Mesenchymal stem cell (in vitro differentiated cells and primary cell): Measurements from ENCODE around the gene RIPPLY1.
"Not testable (repeated sequence)": the region's sequence is repeated elsewhere in the genome, so short reads cannot be mapped to it uniquely, and the experiment has no call there.

Experiments
- DNase-seq: peaks from one replicate; pipeline ENCODE4 v3.0.0-alpha.2; 2013
- H2AFZ ChIP-seq: one replicate; pipeline ENCODE4 v1.6.1; 2013; ENCODE audit warnings: low read depth, mild to moderate bottlenecking, control low read depth, inconsistent platforms, low read length, moderate library complexity
- H2AK5ac ChIP-seq: 2 replicates; pipeline ENCODE4 v1.6.1; 2013; ENCODE audit warnings: low read length, moderate library complexity, mild to moderate bottlenecking, inconsistent platforms; ENCODE audit not compliant: severe bottlenecking
- H2BK120ac ChIP-seq: one replicate; pipeline ENCODE4 v1.6.1; 2013; ENCODE audit warnings: low read depth, mild to moderate bottlenecking, inconsistent platforms, low read length, moderate library complexity
- H2BK12ac ChIP-seq, 2 experiments: one replicate each; pipeline ENCODE4 v1.6.1; 2013; ENCODE audit warnings: inconsistent platforms in 2 of 2, low read length in 2 of 2, mild to moderate bottlenecking in 2 of 2, moderate library complexity in 2 of 2, control low read depth in 1 of 2
- H2BK15ac ChIP-seq: one replicate; pipeline ENCODE4 v1.6.1; 2013; ENCODE audit warnings: mild to moderate bottlenecking, low read depth, inconsistent platforms; ENCODE audit not compliant: poor library complexity, severe bottlenecking
- H2BK5ac ChIP-seq: 2 replicates; pipeline ENCODE4 v1.6.1; 2013; ENCODE audit warnings: low read depth, mild to moderate bottlenecking, low read length, control low read depth, inconsistent platforms; ENCODE audit not compliant: poor library complexity, severe bottlenecking
- H3K14ac ChIP-seq, 2 experiments: one replicate each; pipeline ENCODE4 v1.6.1; 2013; ENCODE audit warnings: inconsistent platforms in 2 of 2, low read length in 2 of 2, control low read depth in 1 of 2, mild to moderate bottlenecking in 1 of 2, moderate library complexity in 1 of 2
- H3K18ac ChIP-seq, 2 experiments: one replicate each; pipeline ENCODE4 v1.6.1; 2013; ENCODE audit warnings: inconsistent platforms in 2 of 2, low read length in 2 of 2, control low read depth in 1 of 2, low read depth in 1 of 2, mild to moderate bottlenecking in 1 of 2
- H3K23ac ChIP-seq, 2 experiments: one replicate each; pipeline ENCODE4 v1.6.1; 2013; ENCODE audit warnings: inconsistent platforms in 2 of 2, low read length in 2 of 2, mild to moderate bottlenecking in 2 of 2, moderate library complexity in 2 of 2, control low read depth in 1 of 2
- H3K27ac ChIP-seq: 2 replicates; pipeline ENCODE4 v1.5.1; 2013; ENCODE audit warnings: mild to moderate bottlenecking, moderate library complexity, low read length, control low read depth, inconsistent platforms; ENCODE audit not compliant: poor library complexity, severe bottlenecking
- H3K27me3 ChIP-seq, 2 experiments: 2 replicates each; pipeline versions ENCODE4 v1.6.1 to v1.7.0; 2013; ENCODE audit warnings: low read length in 2 of 2, mild to moderate bottlenecking in 2 of 2, moderate library complexity in 2 of 2, control low read depth in 1 of 2, inconsistent platforms in 1 of 2; ENCODE audit not compliant: control insufficient read depth in 1 of 2, insufficient read depth in 1 of 2
- H3K36me3 ChIP-seq, 2 experiments: 2 replicates each; pipeline versions ENCODE4 v1.6.1 to v1.7.0; 2013; ENCODE audit warnings: low read length in 2 of 2, control low read depth in 1 of 2, inconsistent platforms in 1 of 2, low read depth in 1 of 2, mild to moderate bottlenecking in 1 of 2; ENCODE audit not compliant: insufficient read depth in 2 of 2, control insufficient read depth in 1 of 2
- H3K4ac ChIP-seq, 2 experiments: one replicate each; pipeline ENCODE4 v1.6.1; 2013; ENCODE audit warnings: inconsistent platforms in 2 of 2, low read length in 2 of 2, mild to moderate bottlenecking in 2 of 2, moderate library complexity in 2 of 2, control low read depth in 1 of 2, low read depth in 1 of 2
- H3K4me1 ChIP-seq: 2 replicates; pipeline ENCODE4 v1.6.1; 2013; ENCODE audit warnings: low read depth, low read length, control low read depth; ENCODE audit not compliant: control insufficient read depth, insufficient read depth
- H3K4me2 ChIP-seq: 2 replicates; pipeline ENCODE4 v1.6.1; 2013; ENCODE audit warnings: low read length, mild to moderate bottlenecking, inconsistent platforms; ENCODE audit not compliant: poor library complexity, severe bottlenecking
- H3K4me3 ChIP-seq, 2 experiments: 2 replicates each; pipeline versions ENCODE4 v1.5.1 to v1.7.0; 2013; ENCODE audit warnings: low read length in 2 of 2, mild to moderate bottlenecking in 2 of 2, control low read depth in 1 of 2, low read depth in 1 of 2; ENCODE audit not compliant: insufficient read depth in 1 of 2
- H3K79me1 ChIP-seq: replicated peaks from 2 replicates; pipeline ENCODE4 v1.6.1; 2013; ENCODE audit warnings: mild to moderate bottlenecking, control low read depth, low read length, inconsistent platforms; ENCODE audit not compliant: poor library complexity, severe bottlenecking
- H3K9ac ChIP-seq: 2 replicates; pipeline ENCODE4 v1.7.0; 2013; ENCODE audit warnings: mild to moderate bottlenecking, low read length, moderate library complexity
- H3K9me3 ChIP-seq: 2 replicates; pipeline ENCODE4 v1.7.0; 2013; ENCODE audit warnings: mild to moderate bottlenecking, low read length; ENCODE audit not compliant: control insufficient read depth
- H4K8ac ChIP-seq: one replicate; pipeline ENCODE4 v1.6.1; 2013; ENCODE audit warnings: inconsistent platforms, mild to moderate bottlenecking, low read length, moderate library complexity
- H4K91ac ChIP-seq: one replicate; pipeline ENCODE4 v1.6.1; 2013; ENCODE audit warnings: mild to moderate bottlenecking, low read length, inconsistent platforms
- WGBS: methylation state at CpG from one replicate; pipeline ENCODE4 v1.1.7; 2013; ENCODE audit warnings: mixed read lengths; 5-methylcytosine and 5-hydroxymethylcytosine counted together

RIPPLY1 gene

GRCh38 chrX:106889468-106889867, 13.7 kb downstream of the RIPPLY1 start:
- Histone ChIP-seq H3K36me3 (no peaks in the 10 kb centered on the region), H3K27me3 (peaks cover 0 to 47% of the 10 kb centered on the region in 2 experiments), H3K27ac (no peak overlapping the region), H3K79me1 (no peaks in the 10 kb centered on the region), H3K9me3 (peaks cover 6% of the 10 kb centered on the region), H4K91ac (no peak overlapping the region), H2AK5ac (no peak overlapping the region), H3K9ac (no peak overlapping the region), H3K4me3 (no peak overlapping the region), H3K4ac (no peak overlapping the region), H2BK5ac (no peak overlapping the region), H2BK120ac (no peak overlapping the region), H2AFZ (no peak overlapping the region), H3K4me2 (no peak overlapping the region), H3K18ac (no peak overlapping the region), H2BK12ac (no peak overlapping the region), H3K14ac (no peak overlapping the region), H3K23ac (no peak overlapping the region), H4K8ac (no peak overlapping the region), H2BK15ac (no peak overlapping the region), H3K4me1 (no peaks in the 10 kb centered on the region)
- DNase-seq: no peak
- no CpG with 5 or more reads among the region's 1 CpG for WGBS

DNA sequence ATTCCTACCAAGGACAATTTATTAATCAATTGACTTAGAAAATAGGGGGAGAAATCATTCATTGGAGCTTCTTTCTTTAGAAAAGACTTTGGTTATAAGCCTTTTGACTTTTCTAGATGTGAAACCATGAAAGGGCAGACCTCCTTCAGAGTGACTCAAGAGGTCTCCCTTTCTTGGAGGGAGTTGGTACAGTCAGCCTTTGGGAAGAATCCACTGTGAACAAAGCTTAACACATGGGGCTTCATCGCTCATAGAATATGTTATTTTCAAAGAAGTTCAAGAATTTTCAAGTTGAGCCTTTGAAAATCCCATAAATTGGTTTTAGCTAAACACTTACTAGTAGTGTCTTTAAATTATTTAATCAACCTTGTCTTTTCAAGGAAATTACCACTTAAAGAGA, 28.0 kb downstream of the RIPPLY1 start:
- H2BK5ac ChIP-seq: no peak overlapping the region
- no peak overlapping the region for H4K91ac ChIP-seq
- no peak overlapping the region for H2BK12ac ChIP-seq
- peak; percentile 45 for DNase-seq
- peaks cover 3% of the 10 kb centered on the region in 2 experiments for H3K36me3 ChIP-seq
- H2AK5ac ChIP-seq: no peak overlapping the region
- no peak overlapping the region for H3K4me2 ChIP-seq
- no peaks in the 10 kb centered on the region for H3K79me1 ChIP-seq
- no peak overlapping the region for H2AFZ ChIP-seq
- peaks cover 0 to 18% of the 10 kb centered on the region in 2 experiments for H3K27me3 ChIP-seq
- H3K27ac ChIP-seq: no peak overlapping the region
- H3K9ac ChIP-seq: no peak overlapping the region
- no peak overlapping the region for H3K14ac ChIP-seq
- no peak overlapping the region for H3K4me3 ChIP-seq
- H3K9me3 ChIP-seq: peaks cover 5% of the 10 kb centered on the region
- no peak overlapping the region for H2BK15ac ChIP-seq
- WGBS: no CpG with 5 or more reads among the region's 1 CpG
- no peak overlapping the region for H4K8ac ChIP-seq
- H3K18ac ChIP-seq: no peak overlapping the region
- no peaks in the 10 kb centered on the region for H3K4me1 ChIP-seq
- H3K4ac ChIP-seq: no peak overlapping the region
- H2BK120ac ChIP-seq: no peak overlapping the region
- no peak overlapping the region for H3K23ac ChIP-seq

DNA sequence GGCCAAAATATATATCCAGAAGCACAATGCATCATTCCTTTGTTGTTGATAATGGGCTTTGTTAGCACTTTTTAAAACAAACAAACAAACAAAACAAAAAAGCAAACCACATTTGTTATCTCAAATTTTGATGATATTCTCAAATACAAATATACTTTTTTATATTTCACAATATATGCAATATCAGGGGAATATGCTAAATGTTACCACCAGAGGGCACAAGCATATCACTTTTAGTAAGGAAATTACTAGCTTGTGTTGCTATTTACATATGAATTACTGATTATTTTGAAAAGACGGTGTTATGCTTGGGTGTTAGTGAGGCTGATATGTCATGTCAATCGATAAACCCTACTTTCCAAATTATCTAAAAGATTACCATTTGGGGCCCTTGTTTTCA, 29.1 kb downstream of the RIPPLY1 start:
- H2BK15ac ChIP-seq: no peak overlapping the region
- H3K4me1 ChIP-seq: no peaks in the 10 kb centered on the region
- no peak overlapping the region for H3K4me3 ChIP-seq
- H3K4me2 ChIP-seq: no peak overlapping the region
- no peak overlapping the region for H4K91ac ChIP-seq
- peak; percentile 30 for DNase-seq
- no peak overlapping the region for H3K23ac ChIP-seq
- H3K79me1 ChIP-seq: no peaks in the 10 kb centered on the region
- H2AK5ac ChIP-seq: no peak overlapping the region
- H3K27me3 ChIP-seq: peaks cover 0 to 12% of the 10 kb centered on the region in 2 experiments
- H3K36me3 ChIP-seq: peaks cover 3% of the 10 kb centered on the region in 2 experiments
- no peak overlapping the region for H4K8ac ChIP-seq
- H3K4ac ChIP-seq: no peak overlapping the region
- peaks cover under 1% of the 10 kb centered on the region for H3K9me3 ChIP-seq
- H2BK120ac ChIP-seq: no peak overlapping the region
- no CpG with 5 or more reads among the region's 2 CpGs for WGBS
- no peak overlapping the region for H2BK5ac ChIP-seq
- no peak overlapping the region for H3K14ac ChIP-seq
- H2AFZ ChIP-seq: no peak overlapping the region
- H3K27ac ChIP-seq: no peak overlapping the region
- H2BK12ac ChIP-seq: no peak overlapping the region
- H3K9ac ChIP-seq: no peak overlapping the region
- no peak overlapping the region for H3K18ac ChIP-seq

- H3K27me3 ChIP-seq: peaks cover 0 to 12% of the 10 kb centered on the region in 2 experiments
- H2BK5ac ChIP-seq, H2BK15ac ChIP-seq, DNase-seq, H3K79me1 ChIP-seq, H3K18ac ChIP-seq, H4K8ac ChIP-seq, H2BK120ac ChIP-seq, H3K23ac ChIP-seq, H2BK12ac ChIP-seq, H3K27ac ChIP-seq, H3K9me3 ChIP-seq, H3K4me2 ChIP-seq, H3K4me1 ChIP-seq, H2AK5ac ChIP-seq, H3K4ac ChIP-seq, H3K9ac ChIP-seq, H4K91ac ChIP-seq, H3K36me3 ChIP-seq, H2AFZ ChIP-seq, H3K4me3 ChIP-seq, H3K14ac ChIP-seq: not testable (repeated sequence)
- WGBS: 100% methylated on average over 2 of the region's 2 CpGs
These were observed 30.3 kb downstream of the RIPPLY1 start for GRCh38 chrX:106872796-106873195.
